Karpas-422 (cell line): ENCODE data around the gene TKFC. TPM values are rescaled to one million over a fixed set of nuclear protein-coding genes. Genes with fewer than 3 reads are reported as not detected.

ENCODE experiments used
- DNase-seq: peaks from one replicate; pipeline ENCODE4 v3.0.0-alpha.2; 2015
- H2AFZ ChIP-seq: fragments of 200-600 bp; sonication (generic); 2 replicates; pipeline ENCODE4 v1.6.1; 2014; ENCODE audit warnings: antibody characterized with exemption, low read length, mixed read lengths
- H3K27ac ChIP-seq: fragments of 200-600 bp; sonication (generic); 2 replicates; pipeline ENCODE4 v1.5.1; 2014; ENCODE audit warnings: mild to moderate bottlenecking, low read length, moderate library complexity
- H3K27me3 ChIP-seq: fragments of 200-600 bp; sonication (generic); 2 replicates; pipeline ENCODE4 v1.6.1; 2014; ENCODE audit warnings: low read length, mixed read lengths
- H3K36me3 ChIP-seq: fragments of 200-600 bp; sonication (generic); 2 replicates; pipeline ENCODE4 v1.6.1; 2014; ENCODE audit warnings: low read length, mixed read lengths; ENCODE audit not compliant: insufficient read depth
- H3K4me1 ChIP-seq: fragments of 200-600 bp; sonication (generic); 2 replicates; pipeline ENCODE4 v1.6.1; 2014; ENCODE audit warnings: mild to moderate bottlenecking, low read length, mixed read lengths
- H3K4me2 ChIP-seq: fragments of 200-600 bp; sonication (generic); 2 replicates; pipeline ENCODE4 v1.6.1; 2014; ENCODE audit warnings: low read length, low read depth, mild to moderate bottlenecking; ENCODE audit not compliant: poor library complexity, severe bottlenecking
- H3K4me3 ChIP-seq: fragments of 200-600 bp; sonication (generic); 2 replicates; pipeline ENCODE4 v1.5.1; 2014; ENCODE audit warnings: mild to moderate bottlenecking, antibody characterized with exemption, low read length, mixed read lengths
- H3K79me2 ChIP-seq: fragments of 200-600 bp; sonication (generic); 2 replicates; pipeline ENCODE4 v1.6.1; 2014; ENCODE audit warnings: mild to moderate bottlenecking, low read length, mixed read lengths
- H3K9ac ChIP-seq: fragments of 200-600 bp; sonication (generic); 2 replicates; pipeline ENCODE4 v1.6.0; 2014; ENCODE audit warnings: low read length
- H3K9me2 ChIP-seq: fragments of 200-600 bp; sonication (generic), shearing (Covaris generic); replicated peaks from 2 replicates; pipeline ENCODE4 v1.6.0; 2014; ENCODE audit warnings: mild to moderate bottlenecking, low read length, moderate library complexity; ENCODE audit not compliant: insufficient read depth
- H3K9me3 ChIP-seq: fragments of 300-700, 200-600 bp; sonication (generic); 2 replicates; pipeline ENCODE4 v1.6.1; 2014; ENCODE audit warnings: low read length, mixed read lengths
- H4K20me1 ChIP-seq: fragments of 200-600 bp; sonication (generic); 2 replicates; pipeline ENCODE4 v1.6.1; 2014; ENCODE audit warnings: mild to moderate bottlenecking, antibody characterized with exemption, low read length, low read depth; ENCODE audit not compliant: insufficient read depth
- total RNA-seq: library from RNA; depleted of rRNA; stranded (reverse); fragments of >200 nt; shearing (Covaris generic); gene quantifications from 2 replicates; pipeline ENCODE4 v1.2.3, GENCODE V29; 2014; ENCODE audit warnings: low replicate concordance

The TKFC gene
- total RNA-seq, 1 experiment from 2014 or later = 72.6 TPM

- no peak for DNase-seq
- H3K79me2 ChIP-seq = no peaks in the 10 kb centered on the region
- H3K27ac ChIP-seq = no peak overlapping the region
- H3K4me1 ChIP-seq = no peaks in the 10 kb centered on the region
- peaks cover 5% of the 10 kb centered on the region; the same call in 1 of the 2 replicates for H3K36me3 ChIP-seq
- no peaks in the 10 kb centered on the region for H3K9me2 ChIP-seq
- H3K9ac ChIP-seq = no peak overlapping the region
- no peaks in the 10 kb centered on the region for H3K9me3 ChIP-seq
- H2AFZ ChIP-seq = no peak overlapping the region
- no peaks in the 10 kb centered on the region for H4K20me1 ChIP-seq
- no peak overlapping the region for H3K4me2 ChIP-seq
- no peaks in the 10 kb centered on the region for H3K27me3 ChIP-seq
- no peak overlapping the region for H3K4me3 ChIP-seq
Measured at GRCh38 chr11:61343792-61344745, 11.0 kb downstream of the TKFC start.

DNA sequence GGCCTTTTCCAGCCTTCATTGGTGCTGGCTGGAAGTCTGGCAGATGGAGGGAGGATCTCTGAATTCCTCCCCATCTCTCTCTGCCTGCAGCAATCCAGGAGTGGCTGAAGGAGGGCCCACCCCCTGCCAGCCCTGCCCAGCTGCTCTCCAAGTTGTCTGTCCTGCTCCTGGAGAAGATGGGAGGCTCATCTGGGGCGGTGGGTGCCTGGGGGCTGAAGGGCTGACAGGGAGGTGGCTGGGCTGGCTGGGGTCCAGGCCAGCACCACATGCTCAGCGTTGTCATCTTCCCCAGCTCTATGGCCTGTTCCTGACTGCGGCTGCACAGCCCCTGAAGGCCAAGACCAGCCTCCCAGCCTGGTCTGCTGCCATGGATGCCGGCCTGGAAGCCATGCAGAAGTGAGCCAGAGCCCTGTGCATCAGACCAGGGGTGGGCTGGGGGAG lies 12.2 kb downstream of the TKFC start:
- no peak overlapping the region for H3K27ac ChIP-seq
- H3K79me2 ChIP-seq = no peaks in the 10 kb centered on the region
- no peak for DNase-seq
- no peak overlapping the region for H2AFZ ChIP-seq
- H3K9me2 ChIP-seq = no peaks in the 10 kb centered on the region
- H3K9ac ChIP-seq = no peak overlapping the region
- H3K9me3 ChIP-seq = no peaks in the 10 kb centered on the region
- H3K36me3 ChIP-seq = peaks cover 5% of the 10 kb centered on the region; the same call in 1 of the 2 replicates
- no peak overlapping the region for H3K4me3 ChIP-seq
- H3K4me1 ChIP-seq = no peaks in the 10 kb centered on the region
- H3K27me3 ChIP-seq = no peaks in the 10 kb centered on the region
- no peak overlapping the region for H3K4me2 ChIP-seq
- no peaks in the 10 kb centered on the region for H4K20me1 ChIP-seq

DNA sequence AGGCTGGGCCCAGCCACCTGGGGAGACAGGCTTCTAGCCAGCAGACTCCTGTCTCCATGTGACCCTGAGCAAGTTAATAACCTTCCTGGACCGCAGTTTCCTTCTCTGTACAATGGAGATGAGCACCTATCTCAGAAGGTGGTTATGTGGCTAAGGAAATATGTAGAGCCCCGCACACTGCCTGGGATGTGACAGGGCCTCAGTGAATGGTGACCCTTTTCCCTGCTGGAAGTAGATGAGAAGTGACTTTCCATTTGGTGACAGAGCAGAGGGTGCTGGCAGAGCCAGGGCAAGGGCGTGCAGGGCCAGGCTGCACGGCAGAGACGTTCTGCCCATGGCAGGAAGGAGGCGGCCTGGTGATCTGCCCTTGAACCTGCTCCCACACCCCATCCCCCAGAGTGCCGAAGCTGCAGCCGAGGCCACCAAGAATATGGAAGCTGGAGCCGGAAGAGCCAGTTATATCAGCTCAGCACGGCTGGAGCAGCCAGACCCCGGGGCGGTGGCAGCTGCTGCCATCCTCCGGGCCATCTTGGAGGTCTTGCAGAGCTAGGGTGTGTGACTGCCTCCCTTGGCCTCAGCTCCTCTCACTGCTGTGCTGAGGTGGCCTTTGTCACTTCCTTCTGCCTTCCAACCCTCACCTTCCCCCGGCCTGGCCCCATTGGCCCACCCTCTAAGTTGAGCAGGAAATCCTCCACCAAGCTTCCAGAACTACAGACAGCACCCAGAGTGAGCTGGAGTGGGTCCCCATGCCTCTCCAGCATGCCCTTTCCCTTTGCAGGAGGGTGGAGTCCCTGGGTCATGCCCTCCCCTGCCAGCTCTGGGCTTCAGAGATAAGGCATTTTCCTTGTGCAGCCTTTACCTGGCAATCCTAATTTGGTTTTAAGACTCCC lies 13.2 kb downstream of the TKFC start:
- H3K4me1 ChIP-seq = no peaks in the 10 kb centered on the region
- no peak for DNase-seq
- no peak overlapping the region for H3K27ac ChIP-seq
- H3K27me3 ChIP-seq = no peaks in the 10 kb centered on the region
- H3K79me2 ChIP-seq = no peaks in the 10 kb centered on the region
- no peak overlapping the region for H3K9ac ChIP-seq
- peaks cover 5% of the 10 kb centered on the region; the same call in 1 of the 2 replicates for H3K36me3 ChIP-seq
- no peak overlapping the region for H3K4me3 ChIP-seq
- no peaks in the 10 kb centered on the region for H3K9me2 ChIP-seq
- H3K4me2 ChIP-seq = no peak overlapping the region
- H3K9me3 ChIP-seq = no peaks in the 10 kb centered on the region
- no peaks in the 10 kb centered on the region for H4K20me1 ChIP-seq
- no peak overlapping the region for H2AFZ ChIP-seq

DNA sequence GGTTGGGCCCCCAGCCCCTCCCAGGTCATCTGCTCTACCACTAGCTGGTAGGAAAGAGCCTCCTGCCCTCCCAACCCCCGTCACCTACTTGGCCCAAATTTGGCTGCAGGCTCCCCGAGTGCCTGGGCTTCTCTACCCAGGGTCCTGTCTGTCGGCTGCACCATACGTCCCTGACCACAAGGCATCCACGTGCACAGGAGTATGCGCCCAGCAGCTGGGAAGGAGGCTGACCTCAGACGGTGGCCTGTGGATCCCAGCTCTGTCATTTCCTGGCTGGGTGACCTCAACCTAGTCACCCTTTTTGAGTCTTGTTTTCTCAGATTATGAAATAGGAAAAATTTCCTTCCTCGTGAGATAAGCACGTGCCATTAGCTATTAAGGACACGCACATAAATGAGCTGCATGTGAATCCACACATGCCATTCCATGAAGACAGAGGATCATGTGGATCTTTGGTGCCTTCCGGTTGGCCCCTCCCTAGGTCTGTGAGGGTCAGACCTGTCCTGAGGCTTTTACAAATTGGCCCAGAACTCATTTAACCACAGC lies 15.0 kb downstream of the TKFC start:
- no peak overlapping the region for H2AFZ ChIP-seq
- no peak for DNase-seq

GRCh38 chr11:61349189-61349751 lies 16.2 kb downstream of the TKFC start:
- Histone ChIP-seq H3K4me3 (no peak overlapping the region), H3K79me2 (no peaks in the 10 kb centered on the region), H3K4me1 (peaks cover 6% of the 10 kb centered on the region; the same call in 1 of the 2 replicates), H3K9ac (no peak overlapping the region), H3K9me2 (no peaks in the 10 kb centered on the region), H3K27ac (no peak overlapping the region), H3K36me3 (peaks cover 11% of the 10 kb centered on the region; the same call in 1 of the 2 replicates), H3K9me3 (no peaks in the 10 kb centered on the region), H3K4me2 (no peak overlapping the region), H3K27me3 (no peaks in the 10 kb centered on the region), H4K20me1 (no peaks in the 10 kb centered on the region), H2AFZ (no peak overlapping the region)
- no peak for DNase-seq

More for the DNA sequence above, 15.0 kb downstream of the TKFC start:
- Histone ChIP-seq H3K4me2 (no peak overlapping the region), H3K9me2 (no peaks in the 10 kb centered on the region), H4K20me1 (no peaks in the 10 kb centered on the region), H3K9me3 (no peaks in the 10 kb centered on the region), H3K36me3 (peaks cover 5% of the 10 kb centered on the region; the same call in 1 of the 2 replicates), H3K27ac (no peak overlapping the region), H3K4me3 (no peak overlapping the region), H3K9ac (no peak overlapping the region), H3K79me2 (no peaks in the 10 kb centered on the region), H3K27me3 (no peaks in the 10 kb centered on the region), H3K4me1 (no peaks in the 10 kb centered on the region)

DNA sequence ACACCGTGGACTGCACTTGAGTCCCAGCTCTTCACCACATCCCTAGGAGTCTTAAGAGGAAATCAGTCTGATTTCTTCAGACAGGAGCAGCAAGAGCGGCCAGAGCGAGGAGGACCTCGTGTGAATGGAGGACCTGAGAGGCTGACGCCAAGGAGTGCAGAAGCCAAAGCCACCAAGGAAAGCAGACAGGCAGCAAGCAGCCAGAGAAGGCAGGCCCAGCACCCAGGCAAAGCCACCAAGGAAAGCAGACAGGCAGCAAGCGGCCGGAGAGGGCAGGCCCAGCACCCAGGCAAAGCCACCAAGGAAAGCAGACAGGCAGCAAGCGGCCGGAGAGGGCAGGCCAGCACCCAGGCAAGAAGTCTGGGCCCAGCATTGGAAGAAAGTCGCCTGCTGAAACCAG lies 16.9 kb downstream of the TKFC start:
- H3K9me2 ChIP-seq = no peaks in the 10 kb centered on the region
- no peaks in the 10 kb centered on the region for H4K20me1 ChIP-seq
- no peak overlapping the region for H3K27ac ChIP-seq

DNA sequence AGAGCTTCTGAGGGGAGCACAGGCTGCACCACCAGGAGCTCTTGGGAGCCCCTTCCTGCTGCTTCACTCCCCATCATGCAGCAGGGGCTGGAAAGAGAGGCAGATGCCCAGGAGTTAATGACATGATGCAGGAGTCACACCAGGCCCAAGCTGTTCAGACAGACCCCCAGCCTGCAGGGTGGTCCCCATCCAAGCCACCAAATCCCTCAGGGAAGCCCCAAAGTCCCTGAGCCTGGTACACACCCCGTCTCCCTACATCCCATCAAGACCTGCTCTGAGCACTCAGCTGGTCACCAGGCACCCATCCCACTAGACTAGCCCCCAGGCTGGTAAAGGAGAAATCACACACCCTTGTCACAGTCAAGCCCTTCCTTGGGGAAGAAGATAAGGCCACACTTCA lies 17.3 kb downstream of the TKFC start:
- H3K79me2 ChIP-seq = no peaks in the 10 kb centered on the region
- no peak for DNase-seq
- peaks cover 11% of the 10 kb centered on the region; the same call in 1 of the 2 replicates for H3K36me3 ChIP-seq
- H3K9me2 ChIP-seq = no peaks in the 10 kb centered on the region
- H3K27me3 ChIP-seq = no peaks in the 10 kb centered on the region
- no peak overlapping the region for H3K9ac ChIP-seq
- no peaks in the 10 kb centered on the region for H3K9me3 ChIP-seq
- no peaks in the 10 kb centered on the region for H4K20me1 ChIP-seq
- H2AFZ ChIP-seq = no peak overlapping the region
- peaks cover 6% of the 10 kb centered on the region; the same call in 1 of the 2 replicates for H3K4me1 ChIP-seq
- H3K27ac ChIP-seq = no peak overlapping the region
- no peak overlapping the region for H3K4me3 ChIP-seq
- no peak overlapping the region for H3K4me2 ChIP-seq

More for the DNA sequence above, 16.9 kb downstream of the TKFC start:
- no peak overlapping the region for H2AFZ ChIP-seq
- DNase-seq = no peak
- H3K27me3 ChIP-seq = no peaks in the 10 kb centered on the region
- no peak overlapping the region for H3K4me3 ChIP-seq
- H3K4me2 ChIP-seq = no peak overlapping the region
- H3K9me3 ChIP-seq = no peaks in the 10 kb centered on the region
- peaks cover 6% of the 10 kb centered on the region; the same call in 1 of the 2 replicates for H3K4me1 ChIP-seq
- H3K36me3 ChIP-seq = peaks cover 11% of the 10 kb centered on the region; the same call in 1 of the 2 replicates
- H3K79me2 ChIP-seq = no peaks in the 10 kb centered on the region
- H3K9ac ChIP-seq = no peak overlapping the region
